PC-3 (cell line): Measurements from ENCODE around the gene HDGFL2.

Experiments
- EZH2 ChIP-seq: fragments of 300-600 bp; sonication (generic); IDR thresholded peaks from one replicate; pipeline ENCODE4 v1.6.1; 2017; ENCODE audit warnings: antibody characterized with exemption, mild to moderate bottlenecking, low read length; ENCODE audit not compliant: unreplicated experiment
- TF ChIP-seq, protein P1 (sequence below): fragments of 300-600 bp; sonication (generic); conservative IDR thresholded peaks from 2 replicates; pipeline ENCODE4 v1.5.1; 2017; ENCODE audit warnings: antibody characterized with exemption, low read depth, mild to moderate bottlenecking, low read length

DNA sequence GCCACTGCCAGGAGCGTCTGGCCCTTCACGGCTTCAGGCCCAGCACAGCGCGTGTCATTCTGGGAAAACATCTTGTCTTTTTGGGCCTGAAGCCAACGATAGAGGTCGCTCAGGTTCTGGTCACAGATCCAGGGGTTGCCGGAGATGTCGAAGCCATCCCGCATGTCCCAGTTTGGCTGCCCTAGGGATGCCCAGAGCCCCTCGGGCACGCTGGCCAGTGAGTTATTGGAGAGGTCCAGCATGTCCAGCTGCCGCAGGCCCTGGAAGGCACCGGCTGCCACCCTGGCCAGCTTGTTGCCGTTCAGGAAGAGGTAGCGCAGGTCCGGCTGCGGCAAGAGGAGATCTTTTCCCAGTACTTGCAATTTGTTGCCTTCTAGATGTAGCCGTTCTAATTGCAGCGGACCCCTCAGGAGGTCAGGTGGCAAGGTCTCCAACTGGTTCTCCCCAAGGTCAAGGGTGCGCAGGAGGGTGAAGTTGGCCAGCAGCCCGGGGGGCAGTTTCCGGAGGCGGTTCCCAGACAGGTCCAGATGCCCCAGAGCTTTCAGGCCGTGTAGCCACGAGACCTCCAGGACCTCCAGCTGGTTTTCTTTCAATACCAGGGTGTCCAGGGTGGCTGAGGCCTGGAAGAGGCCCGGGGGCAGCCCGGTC is 66.0 kb downstream of the HDGFL2 start:
- TF ChIP-seq, protein P1, sequence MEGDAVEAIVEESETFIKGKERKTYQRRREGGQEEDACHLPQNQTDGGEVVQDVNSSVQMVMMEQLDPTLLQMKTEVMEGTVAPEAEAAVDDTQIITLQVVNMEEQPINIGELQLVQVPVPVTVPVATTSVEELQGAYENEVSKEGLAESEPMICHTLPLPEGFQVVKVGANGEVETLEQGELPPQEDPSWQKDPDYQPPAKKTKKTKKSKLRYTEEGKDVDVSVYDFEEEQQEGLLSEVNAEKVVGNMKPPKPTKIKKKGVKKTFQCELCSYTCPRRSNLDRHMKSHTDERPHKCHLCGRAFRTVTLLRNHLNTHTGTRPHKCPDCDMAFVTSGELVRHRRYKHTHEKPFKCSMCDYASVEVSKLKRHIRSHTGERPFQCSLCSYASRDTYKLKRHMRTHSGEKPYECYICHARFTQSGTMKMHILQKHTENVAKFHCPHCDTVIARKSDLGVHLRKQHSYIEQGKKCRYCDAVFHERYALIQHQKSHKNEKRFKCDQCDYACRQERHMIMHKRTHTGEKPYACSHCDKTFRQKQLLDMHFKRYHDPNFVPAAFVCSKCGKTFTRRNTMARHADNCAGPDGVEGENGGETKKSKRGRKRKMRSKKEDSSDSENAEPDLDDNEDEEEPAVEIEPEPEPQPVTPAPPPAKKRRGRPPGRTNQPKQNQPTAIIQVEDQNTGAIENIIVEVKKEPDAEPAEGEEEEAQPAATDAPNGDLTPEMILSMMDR = no peak
- TF ChIP-seq EZH2 = no peak
